Vagina (tissue), 2 donors: ENCODE results near the gene ELMO1. TPM values are rescaled to one million over a fixed set of nuclear protein-coding genes. Genes with fewer than 3 reads are reported as not detected.

Experiments
- DNase-seq, 2 donors: peaks; one replicate each; pipeline ENCODE4 v3.0.0-alpha.2; 2017; ENCODE audit errors: extremely low spot score in 2 of 2
- H3K27ac ChIP-seq: fragments of 200-600 bp; sonication (generic); one replicate; pipeline ENCODE4 v1.5.1; 2019
- H3K27me3 ChIP-seq: fragments of 200-600 bp; sonication (generic); one replicate; pipeline ENCODE4 v1.5.1; 2019
- H3K36me3 ChIP-seq, 2 donors: fragments of 200-600 bp; sonication (generic); one replicate each; pipeline ENCODE4 v1.5.1; 2017 to 2019
- H3K4me1 ChIP-seq: fragments of 200-600 bp; sonication (generic); one replicate; pipeline ENCODE4 v1.5.1; 2019
- H3K4me3 ChIP-seq, 2 donors: fragments of 200-600 bp; sonication (generic); 1 replicate in 1 of 2; 2 replicates in 1 of 2; pipeline ENCODE4 v1.5.1; 2016 to 2019
- H3K9me3 ChIP-seq: fragments of 200-600 bp; sonication (generic); one replicate; pipeline ENCODE4 v1.5.1; 2019
- POLR2A ChIP-seq, 2 donors: fragments of 450-650 bp; IDR thresholded peaks; one replicate each; pipeline ENCODE4 v1.6.1; 2017; ENCODE audit warnings: antibody characterized with exemption in 2 of 2, mild to moderate bottlenecking in 2 of 2, moderate library complexity in 2 of 2
- POLR2AphosphoS5 ChIP-seq, 2 donors: sonication (generic); formaldehyde crosslinking; IDR thresholded peaks; one replicate each; pipeline ENCODE4 v1.9.0; 2017; ENCODE audit warnings: antibody characterized with exemption in 2 of 2, mild to moderate bottlenecking in 2 of 2, low read depth in 1 of 2; ENCODE audit not compliant: insufficient read depth in 1 of 2
- intact Hi-C: fragments of 100-400 bp; cut with DNase I; formaldehyde crosslinking; loops from one replicate; pipeline ENCODE4 v1.15.1; 2023
- total RNA-seq: library from RNA; depleted of rRNA; stranded (reverse); fragments of >200 nt; gene quantifications from one replicate; pipeline ENCODE4 v1.2.3, GENCODE V29; 2016
- TF ChIP-seq, protein P1 (sequence below), 3 experiments: fragments of 450-650 bp in 2 of 3; fragments of 200-600 bp in 1 of 3; sonication (generic) in 1 of 3; IDR thresholded peaks; one replicate each; pipeline ENCODE4 v1.5.1; 2017 to 2019; ENCODE audit warnings: antibody characterized with exemption in 3 of 3, mild to moderate bottlenecking in 2 of 3, moderate library complexity in 2 of 3

ELMO1 gene
- total RNA-seq, 1 donor from 2014 or later = 74.4 TPM

DNA sequence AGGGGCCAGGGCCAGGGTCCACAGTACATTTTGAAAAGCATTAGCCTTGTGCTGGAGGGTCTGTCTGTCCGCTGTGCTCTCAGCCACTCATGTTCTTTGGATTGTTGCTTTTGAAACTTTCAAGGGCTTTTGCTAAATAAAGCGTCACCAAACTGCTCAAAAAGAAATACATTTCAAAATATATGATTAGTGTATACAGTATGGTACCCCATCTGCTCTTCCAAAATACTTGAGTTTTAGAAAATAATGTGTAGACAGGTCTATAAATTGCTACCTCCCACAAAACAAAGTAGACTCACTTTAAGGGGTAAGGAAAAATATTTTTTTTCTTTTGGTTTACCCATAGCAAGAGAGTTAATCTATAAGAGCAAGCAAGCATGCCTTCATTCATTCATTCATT, 530.1 kb downstream of the ELMO1 start:
- TF ChIP-seq, protein P1, sequence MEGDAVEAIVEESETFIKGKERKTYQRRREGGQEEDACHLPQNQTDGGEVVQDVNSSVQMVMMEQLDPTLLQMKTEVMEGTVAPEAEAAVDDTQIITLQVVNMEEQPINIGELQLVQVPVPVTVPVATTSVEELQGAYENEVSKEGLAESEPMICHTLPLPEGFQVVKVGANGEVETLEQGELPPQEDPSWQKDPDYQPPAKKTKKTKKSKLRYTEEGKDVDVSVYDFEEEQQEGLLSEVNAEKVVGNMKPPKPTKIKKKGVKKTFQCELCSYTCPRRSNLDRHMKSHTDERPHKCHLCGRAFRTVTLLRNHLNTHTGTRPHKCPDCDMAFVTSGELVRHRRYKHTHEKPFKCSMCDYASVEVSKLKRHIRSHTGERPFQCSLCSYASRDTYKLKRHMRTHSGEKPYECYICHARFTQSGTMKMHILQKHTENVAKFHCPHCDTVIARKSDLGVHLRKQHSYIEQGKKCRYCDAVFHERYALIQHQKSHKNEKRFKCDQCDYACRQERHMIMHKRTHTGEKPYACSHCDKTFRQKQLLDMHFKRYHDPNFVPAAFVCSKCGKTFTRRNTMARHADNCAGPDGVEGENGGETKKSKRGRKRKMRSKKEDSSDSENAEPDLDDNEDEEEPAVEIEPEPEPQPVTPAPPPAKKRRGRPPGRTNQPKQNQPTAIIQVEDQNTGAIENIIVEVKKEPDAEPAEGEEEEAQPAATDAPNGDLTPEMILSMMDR (IDR thresholded peaks at IDR 0.05) = no peak
- TF ChIP-seq POLR2A (IDR thresholded peaks at IDR 0.05) = no peak
- no peak for TF ChIP-seq POLR2AphosphoS5 (IDR thresholded peaks at IDR 0.05; ENCODE audit: insufficient read depth in 1 of 2, low read depth in 1 of 2)
- Histone ChIP-seq H3K9me3 (no peaks in the 10 kb centered on the region), H3K27ac (no peak overlapping the region), H3K36me3 (no peaks in the 10 kb centered on the region), H3K4me3 (no peak overlapping the region), H3K4me1 (no peaks in the 10 kb centered on the region), H3K27me3 (no peaks in the 10 kb centered on the region)
- intact Hi-C loops = no loop called here
- DNase-seq = no peak

DNA sequence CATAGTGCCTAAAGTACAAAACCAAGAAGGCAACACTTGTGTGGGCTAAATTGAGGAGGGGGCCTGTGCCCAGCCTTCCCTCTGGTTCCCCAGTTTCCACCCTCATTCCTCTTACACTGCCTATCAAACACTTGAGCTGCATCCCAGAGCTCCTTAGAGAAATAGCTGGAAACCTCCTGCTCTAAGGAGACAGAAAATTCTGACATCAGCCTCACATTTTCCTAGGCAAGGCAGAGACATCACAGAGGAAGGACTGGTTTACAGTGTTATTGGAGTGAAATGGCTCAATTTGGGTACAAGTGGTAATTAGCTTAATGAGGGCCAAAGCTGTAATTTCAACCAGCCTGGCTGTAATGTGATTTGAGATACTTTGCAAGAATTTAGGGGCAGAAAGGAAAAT, 532.0 kb downstream of the ELMO1 start:
- Histone ChIP-seq H3K9me3 (no peaks in the 10 kb centered on the region), H3K27ac (no peak overlapping the region), H3K4me3 (no peak overlapping the region), H3K4me1 (no peaks in the 10 kb centered on the region), H3K27me3 (no peaks in the 10 kb centered on the region), H3K36me3 (no peaks in the 10 kb centered on the region)
- TF ChIP-seq POLR2A (IDR thresholded peaks at IDR 0.05) (no peak), POLR2AphosphoS5 (IDR thresholded peaks at IDR 0.05; ENCODE audit: insufficient read depth in 1 of 2, low read depth in 1 of 2) (no peak)
- TF ChIP-seq, protein P1 (IDR thresholded peaks at IDR 0.05) = no peak
- intact Hi-C loops = no loop called here
- no peak for DNase-seq

DNA sequence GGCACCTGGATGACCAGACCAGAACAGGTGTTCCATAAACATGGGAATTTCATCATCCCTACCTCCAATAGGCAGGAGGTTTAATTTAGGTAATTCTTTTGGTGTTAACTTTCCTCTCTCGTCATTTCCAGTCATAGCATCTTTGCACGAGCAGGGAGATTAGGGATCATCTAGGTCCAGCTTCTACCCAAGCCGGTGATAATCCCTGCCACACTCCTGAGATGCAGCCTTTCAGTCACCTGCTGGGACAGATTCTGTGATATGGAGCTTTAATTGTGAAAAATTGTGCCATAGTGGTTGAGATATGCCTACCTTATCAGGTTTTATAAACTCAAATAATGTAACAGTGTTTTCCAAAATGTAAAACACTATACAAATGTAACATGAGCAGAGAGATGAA, 532.5 kb downstream of the ELMO1 start:
- no peak for DNase-seq
- Histone ChIP-seq H3K9me3 (no peaks in the 10 kb centered on the region), H3K36me3 (no peaks in the 10 kb centered on the region), H3K27ac (no peak overlapping the region), H3K4me3 (no peak overlapping the region), H3K27me3 (no peaks in the 10 kb centered on the region), H3K4me1 (no peaks in the 10 kb centered on the region)
- TF ChIP-seq POLR2AphosphoS5 (IDR thresholded peaks at IDR 0.05; ENCODE audit: insufficient read depth in 1 of 2, low read depth in 1 of 2) (no peak), POLR2A (IDR thresholded peaks at IDR 0.05) (no peak)
- TF ChIP-seq, protein P1 (IDR thresholded peaks at IDR 0.05) = no peak
- intact Hi-C loops = no loop called here

DNA sequence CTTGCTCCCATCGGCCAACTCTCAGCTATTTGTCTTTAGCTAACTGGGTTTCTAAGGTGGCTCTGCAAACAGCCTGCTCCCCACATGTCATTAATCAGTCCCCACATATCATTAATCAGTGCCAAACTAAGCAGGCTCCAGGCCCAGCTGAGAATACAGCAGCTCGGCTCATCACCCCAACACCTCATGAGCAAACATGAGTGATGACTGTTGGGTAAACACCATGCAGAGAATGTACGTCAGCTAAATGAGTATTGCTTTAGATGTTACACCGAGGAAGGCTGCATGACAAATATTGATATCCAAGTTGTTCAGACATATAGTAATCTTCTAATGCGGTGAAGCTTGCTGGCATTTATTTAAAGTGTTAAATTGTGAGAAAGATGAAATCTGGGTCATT, 536.9 kb downstream of the ELMO1 start:
- DNase-seq = no peak
- no peaks in the 10 kb centered on the region for H3K36me3 ChIP-seq
- H3K9me3 ChIP-seq = no peaks in the 10 kb centered on the region
- no peak overlapping the region for H3K27ac ChIP-seq
- H3K4me1 ChIP-seq = no peaks in the 10 kb centered on the region
- TF ChIP-seq POLR2A (IDR thresholded peaks at IDR 0.05) (no peak), POLR2AphosphoS5 (IDR thresholded peaks at IDR 0.05; ENCODE audit: insufficient read depth in 1 of 2, low read depth in 1 of 2) (no peak)
- TF ChIP-seq, protein P1 (IDR thresholded peaks at IDR 0.05) = no peak
- H3K4me3 ChIP-seq = no peak overlapping the region
- intact Hi-C loops = no loop called here
- H3K27me3 ChIP-seq = no peaks in the 10 kb centered on the region

DNA sequence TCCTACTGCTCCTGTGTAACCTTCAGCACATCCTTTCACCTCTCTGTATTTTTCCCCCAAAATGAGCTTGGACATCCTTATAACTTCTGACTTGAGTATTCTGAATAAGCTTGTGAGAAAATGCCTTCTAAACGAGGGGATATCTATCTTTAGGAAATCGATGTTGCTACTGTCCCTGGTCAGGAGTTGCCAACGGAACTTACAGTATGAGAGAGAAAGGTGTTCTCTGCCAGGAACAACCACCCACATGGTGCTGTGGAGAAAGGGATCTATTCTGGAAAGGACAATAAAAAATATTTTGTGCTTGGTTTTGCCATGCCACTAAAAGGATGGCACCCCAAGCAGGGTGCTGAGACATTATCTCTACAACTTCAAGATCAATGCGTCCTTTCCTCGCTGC, 537.8 kb downstream of the ELMO1 start:
- Histone ChIP-seq H3K4me3 (no peak overlapping the region), H3K4me1 (no peaks in the 10 kb centered on the region), H3K27ac (no peak overlapping the region), H3K27me3 (no peaks in the 10 kb centered on the region), H3K9me3 (no peaks in the 10 kb centered on the region), H3K36me3 (no peaks in the 10 kb centered on the region)
- intact Hi-C loops = no loop called here
- TF ChIP-seq POLR2AphosphoS5 (IDR thresholded peaks at IDR 0.05; ENCODE audit: insufficient read depth in 1 of 2, low read depth in 1 of 2) (no peak), POLR2A (IDR thresholded peaks at IDR 0.05) (no peak)
- TF ChIP-seq, protein P1 (IDR thresholded peaks at IDR 0.05) = no peak
- DNase-seq = no peak
